H1 (cell line): Measurements from ENCODE around the gene AGAP1. TPM values are rescaled to one million over a fixed set of nuclear protein-coding genes. Genes with fewer than 3 reads are reported as not detected.
A peak's percentile ranks its signal among the peaks of the same experiment; 100 is the strongest.

Experiments
- CTCF ChIA-PET: fragments of 300-600 bp; sonication (Branson Sonifier 250); formaldehyde crosslinking; loops from one replicate; lab custom pipeline; 2021; ENCODE audit not compliant: partially characterized antibody; lab: Charles Lee
- POLR2A ChIA-PET: fragments of 300-600 bp; sonication (Branson Sonifier 250); formaldehyde crosslinking; loops from one replicate; lab custom pipeline; 2021; ENCODE audit warnings: inconsistent platforms; ENCODE audit not compliant: partially characterized antibody; lab: Charles Lee
- DNase-seq, 2 experiments: peaks; one replicate each; pipeline versions ENCODE4 v3.0.0 to v3.0.0-alpha.2; 2010 to 2022; ENCODE audit warnings: low spot score in 2 of 2, low read depth in 1 of 2, mixed read lengths in 1 of 2
- FAIRE-seq: peaks from 2 replicates; lab custom pipeline; 2011; peaks lifted over from hg19 to GRCh38; lab: Jason Lieb, UNC
- H2AFZ ChIP-seq: 2 replicates; pipeline ENCODE4 v1.8.1; 2012; ENCODE audit warnings: low read length, inconsistent platforms
- H2AK5ac ChIP-seq: 2 replicates; pipeline ENCODE4 v1.6.1; 2013; ENCODE audit warnings: low read depth, low read length
- H2BK120ac ChIP-seq: replicated peaks from 2 replicates; pipeline ENCODE3; 2013; ENCODE audit warnings: low read depth, low read length, inconsistent platforms
- H2BK12ac ChIP-seq: 2 replicates; pipeline ENCODE4 v1.6.1; 2013; ENCODE audit warnings: low read depth, low read length
- H2BK15ac ChIP-seq: 2 replicates; pipeline ENCODE4 v1.6.1; 2013; ENCODE audit warnings: low read length
- H2BK20ac ChIP-seq: 2 replicates; pipeline ENCODE4 v1.6.1; 2013; ENCODE audit warnings: low read length
- H2BK5ac ChIP-seq: 2 replicates; pipeline ENCODE4 v1.6.1; 2013; ENCODE audit warnings: low read depth, low read length
- H3K14ac ChIP-seq: 2 replicates; pipeline ENCODE4 v1.6.1; 2013; ENCODE audit warnings: inconsistent platforms; ENCODE audit not compliant: insufficient read length
- H3K18ac ChIP-seq: 2 replicates; pipeline ENCODE4 v1.6.1; 2013; ENCODE audit warnings: low read length; ENCODE audit errors: extremely low read depth
- H3K23ac ChIP-seq: 2 replicates; pipeline ENCODE4 v1.6.1; 2013; ENCODE audit warnings: inconsistent platforms; ENCODE audit not compliant: insufficient read length
- H3K23me2 ChIP-seq: 2 replicates; pipeline ENCODE4 v1.6.1; 2013; ENCODE audit warnings: low read depth, low read length
- H3K27ac ChIP-seq: 2 replicates; pipeline ENCODE4 v1.6.1; 2011; ENCODE audit warnings: low read depth, low read length, inconsistent platforms
- H3K27me3 ChIP-seq, 4 experiments: replicated peaks in 1 of 4; 1 replicate in 1 of 4; 2 replicates in 3 of 4; pipeline versions ENCODE4 v1.6.1 to v1.8.1; 2011 to 2013; ENCODE audit warnings: low read length in 3 of 4, mild to moderate bottlenecking in 3 of 4, inconsistent platforms in 2 of 4, mixed read lengths in 2 of 4, moderate library complexity in 1 of 4; ENCODE audit not compliant: control insufficient read depth in 3 of 4, insufficient read depth in 3 of 4; ENCODE audit errors: extremely low read depth in 1 of 4
- H3K36me3 ChIP-seq, 4 experiments: 2 replicates each; pipeline versions ENCODE4 v1.6.1 to v1.8.1; 2011 to 2013; ENCODE audit warnings: mild to moderate bottlenecking in 4 of 4, low read length in 3 of 4, moderate library complexity in 2 of 4, control low read depth in 1 of 4, inconsistent platforms in 1 of 4; ENCODE audit not compliant: insufficient read depth in 4 of 4, control insufficient read depth in 2 of 4
- H3K4ac ChIP-seq: replicated peaks from 2 replicates; pipeline ENCODE3; 2013; ENCODE audit warnings: low read length, low read depth, mixed read lengths, inconsistent platforms; ENCODE audit not compliant: insufficient read length
- H3K4me1 ChIP-seq, 4 experiments: replicated peaks in 1 of 4; 1 replicate in 1 of 4; 2 replicates in 3 of 4; pipeline versions ENCODE4 v1.6.1 to v1.8.1; 2011 to 2013; ENCODE audit warnings: low read length in 3 of 4, inconsistent platforms in 2 of 4, mixed read lengths in 1 of 4; ENCODE audit not compliant: insufficient read depth in 4 of 4, control insufficient read depth in 3 of 4
- H3K4me2 ChIP-seq, 2 experiments: 2 replicates each; pipeline versions ENCODE4 v1.6.1 to v1.8.1; 2011 to 2013; ENCODE audit warnings: low read depth in 2 of 2, low read length in 2 of 2, control low read depth in 1 of 2, inconsistent platforms in 1 of 2, mild to moderate bottlenecking in 1 of 2; ENCODE audit not compliant: insufficient read depth in 1 of 2
- H3K4me3 ChIP-seq, 4 experiments: fragments of 200-600, 300-600 bp in 1 of 4; sonication (generic), shearing (Covaris generic), sonication (Bioruptor Twin) in 1 of 4; 2 replicates each; pipeline versions ENCODE4 v1.5.1 to v1.8.1; 2011 to 2016; ENCODE audit warnings: low read length in 4 of 4, low read depth in 3 of 4, control low read depth in 2 of 4, inconsistent platforms in 2 of 4, mild to moderate bottlenecking in 2 of 4, mixed read lengths in 1 of 4, moderate library complexity in 1 of 4; ENCODE audit not compliant: insufficient read depth in 2 of 4; ENCODE audit errors: extremely low read depth in 1 of 4
- H3K56ac ChIP-seq: replicated peaks from 2 replicates; pipeline ENCODE3; 2013; ENCODE audit warnings: low read depth, mild to moderate bottlenecking, mixed read lengths, low read length, inconsistent platforms; ENCODE audit not compliant: insufficient read length
- H3K79me1 ChIP-seq: 2 replicates; pipeline ENCODE4 v1.6.1; 2013; ENCODE audit warnings: low read depth, low read length, control low read depth
- H3K79me2 ChIP-seq, 2 experiments: 2 replicates each; pipeline versions ENCODE4 v1.6.1 to v1.8.1; 2012 to 2013; ENCODE audit warnings: low read length in 2 of 2, mild to moderate bottlenecking in 2 of 2, inconsistent platforms in 1 of 2; ENCODE audit not compliant: insufficient read depth in 2 of 2, control insufficient read depth in 1 of 2
- H3K9ac ChIP-seq, 4 experiments: replicated peaks in 1 of 4; 1 replicate in 1 of 4; 2 replicates in 3 of 4; pipeline versions ENCODE4 v1.6.1 to v1.8.1; 2011 to 2013; ENCODE audit warnings: low read depth in 3 of 4, low read length in 3 of 4, control low read depth in 2 of 4, mild to moderate bottlenecking in 2 of 4, moderate library complexity in 2 of 4, inconsistent platforms in 1 of 4; ENCODE audit errors: extremely low read depth in 1 of 4
- H3K9me3 ChIP-seq, 2 experiments: 2 replicates each; pipeline versions ENCODE4 v1.6.1 to v1.8.1; 2012 to 2013; ENCODE audit warnings: mild to moderate bottlenecking in 2 of 2, moderate library complexity in 2 of 2, control low read depth in 1 of 2, inconsistent platforms in 1 of 2, low read depth in 1 of 2, low read length in 1 of 2, mixed read lengths in 1 of 2; ENCODE audit not compliant: insufficient read depth in 2 of 2
- H4K20me1 ChIP-seq, 2 experiments: replicated peaks in 1 of 2; 2 replicates each; pipeline versions ENCODE3 to v1.8.1; 2011 to 2013; ENCODE audit warnings: inconsistent platforms in 2 of 2, low read length in 2 of 2, mild to moderate bottlenecking in 1 of 2; ENCODE audit not compliant: insufficient read depth in 2 of 2, control insufficient read depth in 1 of 2
- H4K5ac ChIP-seq: 2 replicates; pipeline ENCODE4 v1.6.1; 2013; ENCODE audit warnings: low read length, low read depth, mixed read lengths, inconsistent platforms; ENCODE audit not compliant: insufficient read length
- H4K8ac ChIP-seq: 2 replicates; pipeline ENCODE4 v1.8.0; 2013; ENCODE audit warnings: mild to moderate bottlenecking, moderate library complexity, low read length, inconsistent platforms; ENCODE audit not compliant: insufficient read depth; ENCODE audit errors: extremely low read depth
- H4K91ac ChIP-seq: replicated peaks from 2 replicates; pipeline ENCODE3; 2013; ENCODE audit warnings: low read length, mixed read lengths, inconsistent platforms; ENCODE audit not compliant: insufficient read length
- BCL11A ChIP-seq, 2 experiments: IDR thresholded peaks; one replicate each; pipeline ENCODE4 v1.6.1; 2011; ENCODE audit warnings: low read depth in 2 of 2, low read length in 2 of 2, mild to moderate bottlenecking in 2 of 2
- WGBS, 2 experiments: shearing (Covaris generic) in 1 of 2; methylation state at CpG; one replicate each; pipeline versions ENCODE4 v1.1.6 to v1.1.7; 2013 to 2015; ENCODE audit warnings: low lambda C conversion rate in 2 of 2, mixed read lengths in 2 of 2, inconsistent platforms in 1 of 2, low coverage in 1 of 2, missing lambda C conversion rate in 1 of 2; ENCODE audit not compliant: insufficient replicate concordance in 2 of 2, insufficient coverage in 1 of 2, insufficient read length in 1 of 2; ENCODE audit errors: extremely low coverage in 1 of 2, missing lambda C conversion rate in 1 of 2; 5-methylcytosine and 5-hydroxymethylcytosine counted together
- polyA plus RNA-seq, 7 experiments: library from polyadenylated mRNA; depleted of rRNA in 3 of 7; stranded (reverse) in 5 of 7; unstranded in 2 of 7; fragments of >200 nt in 5 of 7; fragments of 200-250 nt in 2 of 7; gene quantifications; 1 replicate in 5 of 7; 2 replicates in 1 of 7; 4 replicates in 1 of 7; pipeline versions ENCODE4 v1.2.1 to v1.2.3, GENCODE V29; 2011 to 2013; ENCODE audit warnings: missing spikeins in 2 of 7, mixed read lengths in 2 of 7
- total RNA-seq: library from RNA; stranded (reverse); fragmentation: NEBNext Ultra II Directional; extraction: Animal tissue kit (Norgen Biotek cat#: 25700); gene quantifications from 2 replicates; pipeline ENCODE4 v1.2.1, GENCODE V29; 2021

Gene AGAP1
- total and polyA plus RNA-seq, 2 of the 8 experiments (the other 6 are each of a cell fraction or from before 2014, with no cell fraction given) = 18.1 to 39.4 TPM

- Histone ChIP-seq H3K4me3 (no peak overlapping the region), H4K91ac (peak overlapping the region; percentile 70), H3K18ac (no peak overlapping the region), H3K56ac (no peak overlapping the region), H2BK12ac (peak overlapping the region; percentile 75; the same call in 1 of the 2 replicates), H3K23me2 (0 out of 2 replicates have a peak, but pooled peaks cover 2% of the 10 kb centered on the region), H3K27me3 (no peaks in the 10 kb centered on the region), H3K9ac (no peak overlapping the region), H3K4ac (no peak overlapping the region), H3K4me1 (peaks cover 21 to 48% (median 29%) of the 10 kb centered on the region in 4 experiments), H2BK15ac (peak overlapping the region; percentile 92; the same call in 1 of the 2 replicates), H3K14ac (no peak overlapping the region), H3K27ac (no peak overlapping the region), H3K79me1 (peaks cover 5% of the 10 kb centered on the region; the same call in 1 of the 2 replicates), H2AFZ (no peak overlapping the region), H3K79me2 (peaks cover 0 to 58% of the 10 kb centered on the region in 2 experiments; a peak in 2 of 4 replicates), H4K20me1 (no peaks in the 10 kb centered on the region), H2BK20ac (peak overlapping the region; percentile 86), H2BK120ac (no peak overlapping the region), H2AK5ac (peak overlapping the region; percentile 70; the same call in 1 of the 2 replicates), H3K23ac (no peak overlapping the region), H2BK5ac (peak overlapping the region; percentile 18; the same call in 1 of the 2 replicates), H4K5ac (no peak overlapping the region), H3K9me3 (no peaks in the 10 kb centered on the region), H3K36me3 (no peaks in the 10 kb centered on the region), H3K4me2 (peak overlapping the region in 1 of 2 experiments; percentile 91; a peak in 1 of 4 replicates), H4K8ac (no peak overlapping the region)
- TF ChIP-seq BCL11A (IDR thresholded peaks at IDR 0.05; ENCODE audit: low read depth in 2 of 2, low read length in 2 of 2) = no peak
- FAIRE-seq (no peak), DNase-seq (no peak)
- ChIA-PET POLR2A (no interaction called here), CTCF (no interaction called here)
- WGBS, 2 experiments = 85% methylated on average over 7 of the region's 7 CpGs; no CpG with 5 or more reads in 1 of the 2 experiments
These were observed 166.0 kb downstream of the AGAP1 start for GRCh38 chr2:235659767-235660322.
